DMS53 (cell line): Measurements from ENCODE around the gene ASH1L.
"Not testable (repeated sequence)": the region's sequence is repeated elsewhere in the genome, so short reads cannot be mapped to it uniquely, and the experiment has no call there.

Source experiments
- DNase-seq: peaks from one replicate; lab custom pipeline; 2025; lab: John Stamatoyannopoulos, UW

The ASH1L gene

DNA sequence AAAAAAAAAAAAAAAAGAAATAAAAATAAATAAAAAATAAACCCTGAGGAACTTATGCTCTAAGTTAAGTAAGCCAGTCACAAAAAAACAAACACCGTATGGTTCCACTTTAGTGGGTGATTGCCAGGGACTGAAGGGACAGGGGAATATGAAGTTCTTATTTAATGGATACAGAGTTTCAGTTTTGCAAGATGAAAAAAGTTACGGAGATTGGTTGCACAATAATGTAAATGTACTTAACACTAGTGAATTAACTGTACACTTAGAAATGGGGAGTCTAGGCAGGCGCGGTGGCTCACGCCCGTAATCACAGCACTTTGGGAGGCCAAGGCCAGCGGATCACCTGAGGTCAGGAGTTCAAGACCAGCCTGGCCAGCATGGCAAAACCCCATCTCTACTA lies 111.4 kb downstream of the ASH1L start:
- DNase-seq = no peak

- DNase-seq = not testable (repeated sequence)
These were observed 120.2 kb downstream of the ASH1L start for GRCh38 chr1:155442431-155442830.

DNA sequence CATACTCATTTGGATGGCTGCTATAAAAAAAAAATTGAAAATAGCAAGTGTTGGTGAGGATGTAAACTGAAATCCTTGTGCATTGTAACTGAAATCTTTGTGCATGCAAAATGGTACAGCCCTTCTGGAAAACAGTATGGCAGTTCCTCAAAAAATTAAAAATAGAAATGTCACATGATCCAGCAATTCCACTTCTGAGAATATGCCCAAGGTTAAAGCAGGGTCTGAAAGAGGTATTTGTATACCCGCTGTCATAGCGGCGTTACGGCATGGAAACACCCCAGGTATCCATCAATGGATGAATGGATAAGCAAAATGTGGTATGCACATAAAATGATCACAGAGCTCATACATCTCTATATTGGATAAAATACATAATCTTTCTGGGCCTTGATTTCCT lies 125.2 kb downstream of the ASH1L start:
- no peak for DNase-seq

DNA sequence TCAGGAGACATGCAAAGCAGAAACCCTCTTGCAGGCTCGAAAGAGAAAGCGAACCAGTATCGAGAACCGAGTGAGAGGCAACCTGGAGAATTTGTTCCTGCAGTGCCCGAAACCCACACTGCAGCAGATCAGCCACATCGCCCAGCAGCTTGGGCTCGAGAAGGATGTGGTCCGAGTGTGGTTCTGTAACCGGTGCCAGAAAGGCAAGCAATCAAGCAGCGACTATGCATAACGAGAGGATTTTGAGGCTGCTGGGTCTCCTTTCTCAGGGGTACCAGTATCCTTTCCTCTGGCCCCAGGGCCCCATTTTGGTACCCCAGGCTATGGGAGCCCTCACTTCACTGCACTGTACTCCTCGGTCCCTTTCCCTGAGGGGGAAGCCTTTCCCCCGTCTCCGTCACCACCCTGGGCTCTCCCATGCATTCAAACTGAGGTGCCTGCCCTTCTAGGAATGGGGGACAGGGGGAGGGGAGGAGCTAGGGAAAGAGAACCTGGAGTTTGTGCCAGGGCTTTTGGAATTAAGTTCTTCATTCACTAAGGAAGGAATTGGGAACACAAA lies 128.7 kb downstream of the ASH1L start:
- DNase-seq = not testable (repeated sequence)

GRCh38 chr1:155433128-155433830 lies 129.3 kb downstream of the ASH1L start:
- DNase-seq = not testable (repeated sequence)

DNA sequence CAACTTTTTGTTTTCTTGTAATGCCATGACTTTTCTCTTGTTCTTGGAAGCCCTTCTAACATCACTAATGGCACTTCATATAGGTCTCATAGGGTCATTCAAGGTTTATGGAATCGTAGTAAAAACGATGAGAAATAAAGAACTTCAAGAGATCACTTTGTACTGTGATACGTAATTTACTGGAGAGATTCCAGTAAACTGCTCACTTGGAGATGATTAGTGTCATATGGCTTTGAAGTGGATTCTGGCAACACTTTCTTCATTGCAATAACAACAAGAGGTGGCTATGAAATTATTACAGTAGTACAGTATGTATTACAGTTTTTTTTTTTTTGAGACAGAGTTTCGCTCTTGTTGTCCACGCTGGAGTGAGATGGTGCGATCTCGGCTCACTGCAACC lies 138.5 kb downstream of the ASH1L start:
- no peak for DNase-seq

DNA sequence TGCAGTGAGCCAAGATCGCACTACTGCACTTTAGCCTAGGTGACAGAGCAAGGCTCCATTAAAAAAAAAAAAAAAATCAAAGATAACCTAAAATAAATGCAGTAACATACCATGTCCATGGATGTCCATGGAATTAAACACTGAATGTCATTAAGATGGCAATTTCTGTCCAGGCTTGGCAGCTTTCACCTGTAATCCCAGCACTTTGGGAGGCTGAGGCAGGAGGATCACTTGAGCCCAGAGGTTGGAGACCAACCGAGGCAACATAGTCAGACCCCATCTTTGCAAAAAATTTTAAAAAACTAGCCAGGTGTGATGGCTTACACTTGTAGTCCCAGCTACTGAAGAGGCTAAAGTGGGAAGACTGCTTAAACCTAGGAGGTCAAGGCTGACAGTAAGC lies 141.8 kb downstream of the ASH1L start:
- no peak for DNase-seq

GRCh38 chr1:155411840-155412239 lies 150.8 kb downstream of the ASH1L start:
- DNase-seq = not testable (repeated sequence)

DNA sequence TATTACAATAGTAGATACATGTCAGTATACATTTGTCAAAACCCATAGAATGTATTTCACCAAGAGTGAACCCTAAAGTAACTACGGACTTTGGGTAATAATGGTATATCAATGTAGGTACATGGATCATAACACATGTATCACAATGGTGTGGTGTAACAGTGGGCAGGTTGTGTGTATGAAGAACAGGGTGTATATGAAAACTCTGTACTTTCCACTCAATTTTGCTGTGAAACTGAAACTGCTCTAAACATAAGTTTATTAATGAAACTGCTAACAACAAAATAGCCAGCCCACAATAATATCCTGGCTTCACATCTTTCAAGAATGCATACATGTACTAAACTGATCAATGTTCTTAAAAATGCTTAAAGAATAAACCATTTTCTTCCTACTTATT lies 151.7 kb downstream of the ASH1L start:
- no peak for DNase-seq

GRCh38 chr1:155396874-155397476 lies 165.6 kb downstream of the ASH1L start:
- no peak for DNase-seq

- no peak for DNase-seq
These were observed 169.6 kb downstream of the ASH1L start for GRCh38 chr1:155392898-155393411.

GRCh38 chr1:155389826-155390225 lies 172.8 kb downstream of the ASH1L start:
- no peak for DNase-seq

DNA sequence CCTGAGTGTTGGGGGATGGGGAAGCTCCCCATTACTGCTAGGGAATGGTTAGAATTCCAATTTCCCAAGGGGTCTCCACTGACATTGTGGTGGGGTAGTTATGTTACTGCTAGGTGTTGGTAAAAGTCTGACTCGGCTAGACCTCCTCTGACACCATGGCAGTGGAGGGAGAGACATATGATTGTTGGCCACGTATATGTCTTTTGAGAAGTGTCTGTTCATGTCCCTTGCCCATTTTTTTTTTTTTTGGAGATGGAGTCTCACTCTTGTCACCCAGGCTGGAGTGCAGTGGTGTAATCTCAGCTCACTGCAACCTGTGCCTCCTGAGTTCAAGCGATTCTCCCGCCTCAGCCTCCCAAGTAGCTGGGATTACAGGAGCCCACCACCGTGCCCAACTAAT lies 176.8 kb downstream of the ASH1L start:
- not testable (repeated sequence) for DNase-seq

DNA sequence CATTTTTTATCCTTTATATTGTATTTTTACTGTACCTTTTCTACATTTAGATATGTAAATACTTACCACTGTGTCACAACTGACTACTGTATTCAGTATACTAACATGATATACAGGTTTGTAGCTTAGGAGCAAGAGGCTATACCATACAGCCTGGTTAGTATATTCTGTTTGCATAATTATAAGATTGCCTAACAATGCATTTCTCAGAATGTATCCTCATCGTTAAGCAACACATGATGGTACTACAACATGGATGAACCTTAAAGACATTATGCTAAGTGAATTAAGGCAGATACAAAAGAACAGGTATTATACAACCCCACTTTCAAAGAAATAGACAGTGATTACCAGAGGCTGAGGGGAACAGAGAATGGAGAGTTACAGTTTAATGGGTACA lies 179.2 kb downstream of the ASH1L start:
- DNase-seq = no peak

DNA sequence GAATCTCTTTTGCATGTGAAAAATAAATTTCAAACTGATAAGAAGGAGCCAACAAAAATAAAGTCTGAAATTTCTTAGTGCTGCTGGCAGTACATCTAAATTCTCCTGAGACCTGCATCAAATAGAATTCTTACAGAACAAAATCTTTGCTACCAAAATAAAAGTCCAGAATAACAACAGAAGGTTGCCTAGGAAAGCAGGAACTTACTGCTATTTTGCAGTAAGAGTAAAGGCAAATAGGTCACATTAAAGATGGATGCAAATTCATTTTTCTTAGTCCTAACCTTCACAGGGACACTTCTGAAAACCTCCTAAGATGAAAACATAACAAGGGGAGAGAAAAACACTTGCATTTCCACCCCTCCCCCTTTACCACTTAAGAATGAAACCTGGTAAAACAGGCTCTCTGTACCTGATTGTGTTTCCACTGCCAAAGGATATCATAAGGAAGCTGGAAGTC lies 182.9 kb downstream of the ASH1L start:
- DNase-seq = peak; percentile 48

GRCh38 chr1:155379180-155379579 lies 183.4 kb downstream of the ASH1L start:
- DNase-seq = no peak

DNA sequence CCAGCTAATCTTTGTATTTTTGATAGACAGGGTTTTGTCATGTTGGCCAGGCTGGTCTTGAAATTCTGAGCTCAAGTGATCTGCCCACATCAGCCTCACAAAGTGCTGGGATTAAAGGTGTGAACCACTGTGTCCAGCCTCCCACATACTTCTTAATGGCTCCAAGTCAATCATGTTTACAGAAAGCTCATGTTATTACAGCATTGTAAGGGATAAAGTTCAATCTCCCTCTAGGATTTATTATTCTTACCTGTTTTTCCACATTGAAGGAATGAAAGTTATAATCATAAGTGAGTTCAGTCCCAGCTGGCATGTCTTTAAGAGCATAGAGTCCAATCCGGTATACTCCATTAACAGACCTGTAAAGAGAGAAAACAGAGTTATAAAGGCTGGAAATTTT lies 202.6 kb downstream of the ASH1L start:
- no peak for DNase-seq

GRCh38 chr1:155352631-155353030 lies 210.0 kb downstream of the ASH1L start:
- no peak for DNase-seq

- no peak for DNase-seq
These were observed 219.8 kb downstream of the ASH1L start for GRCh38 chr1:155342842-155343241.

DNA sequence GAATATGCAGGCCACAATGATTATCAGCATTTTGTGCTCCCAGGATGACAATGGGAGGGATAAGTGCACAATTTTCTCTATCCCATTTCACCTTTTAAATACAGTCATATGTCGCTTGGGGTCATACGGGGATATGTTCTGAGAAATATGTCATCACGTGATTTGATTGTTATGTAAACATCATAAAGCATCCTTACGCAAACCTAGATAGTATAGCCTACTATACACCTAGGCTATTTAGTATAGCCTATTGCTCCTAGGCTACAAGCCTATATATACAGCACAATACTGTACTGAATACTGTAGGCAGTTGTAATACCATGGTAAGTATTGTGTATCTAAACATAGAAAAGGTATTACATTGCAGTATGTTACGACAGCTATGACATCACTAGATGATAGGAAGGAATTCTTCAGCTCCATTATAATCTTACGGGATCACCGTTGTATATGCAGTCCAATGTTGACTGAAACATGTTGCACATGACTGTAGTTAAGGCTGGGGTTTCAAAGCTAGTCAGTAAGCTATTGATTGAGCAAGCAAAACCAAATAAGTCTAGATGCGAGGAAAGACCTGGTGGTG lies 223.0 kb downstream of the ASH1L start:
- DNase-seq = no peak

GRCh38 chr1:155334962-155335361 lies 227.6 kb downstream of the ASH1L start:
- DNase-seq = no peak

GRCh38 chr1:155329980-155330598 lies 232.5 kb downstream of the ASH1L start:
- DNase-seq = peak; percentile 99
